RWPE2 (cell line): Measurements from ENCODE around the gene FCHSD2.
"Not testable (repeated sequence)": the region's sequence is repeated elsewhere in the genome, so short reads cannot be mapped to it uniquely, and the experiment has no call there.

Experiments used
- ATAC-seq: fragments of 200-7000 bp; cut with Tn5 transposase; 3 replicates; pipeline ENCODE4 v1.9.1; 2021; ENCODE audit warnings: low read depth
- DNase-seq: peaks from one replicate; pipeline ENCODE4 v3.0.0-alpha.2; 2020; ENCODE audit warnings: low spot score
- H3K27ac ChIP-seq: fragments of 450-650 bp; 2 replicates; pipeline ENCODE4 v1.5.1; 2017; ENCODE audit warnings: mild to moderate bottlenecking; ENCODE audit not compliant: poor library complexity, severe bottlenecking
- H3K27me3 ChIP-seq: fragments of 250-450 bp; sonication (Bioruptor Pico); 2 replicates; pipeline ENCODE4 v1.5.1; 2021; ENCODE audit warnings: mild to moderate bottlenecking, moderate library complexity; ENCODE audit not compliant: insufficient read depth, poor library complexity, severe bottlenecking
- H3K36me3 ChIP-seq: fragments of 250-450 bp; sonication (Bioruptor Pico); 2 replicates; pipeline ENCODE4 v1.5.1; 2020; ENCODE audit warnings: low read depth, mild to moderate bottlenecking, moderate library complexity
- H3K4me1 ChIP-seq: fragments of 250-450 bp; sonication (Bioruptor Pico); 2 replicates; pipeline ENCODE4 v1.5.1; 2021; ENCODE audit warnings: mild to moderate bottlenecking, moderate library complexity; ENCODE audit not compliant: insufficient read depth, poor library complexity, severe bottlenecking
- H3K4me3 ChIP-seq: fragments of 250-450 bp; sonication (Bioruptor Pico); 2 replicates; pipeline ENCODE4 v1.5.1; 2021; ENCODE audit warnings: mild to moderate bottlenecking, moderate library complexity; ENCODE audit not compliant: severe bottlenecking
- H3K9me3 ChIP-seq: fragments of 250-450 bp; sonication (Bioruptor Pico); 2 replicates; pipeline ENCODE4 v1.5.1; 2021; ENCODE audit warnings: mild to moderate bottlenecking, moderate library complexity; ENCODE audit not compliant: severe bottlenecking
- TF ChIP-seq, protein P1 (sequence below): fragments of 450-650 bp; IDR thresholded peaks from one replicate; pipeline ENCODE4 v1.5.1; 2017; ENCODE audit warnings: mild to moderate bottlenecking, moderate library complexity; ENCODE audit not compliant: poor library complexity, severe bottlenecking

The FCHSD2 gene

DNA sequence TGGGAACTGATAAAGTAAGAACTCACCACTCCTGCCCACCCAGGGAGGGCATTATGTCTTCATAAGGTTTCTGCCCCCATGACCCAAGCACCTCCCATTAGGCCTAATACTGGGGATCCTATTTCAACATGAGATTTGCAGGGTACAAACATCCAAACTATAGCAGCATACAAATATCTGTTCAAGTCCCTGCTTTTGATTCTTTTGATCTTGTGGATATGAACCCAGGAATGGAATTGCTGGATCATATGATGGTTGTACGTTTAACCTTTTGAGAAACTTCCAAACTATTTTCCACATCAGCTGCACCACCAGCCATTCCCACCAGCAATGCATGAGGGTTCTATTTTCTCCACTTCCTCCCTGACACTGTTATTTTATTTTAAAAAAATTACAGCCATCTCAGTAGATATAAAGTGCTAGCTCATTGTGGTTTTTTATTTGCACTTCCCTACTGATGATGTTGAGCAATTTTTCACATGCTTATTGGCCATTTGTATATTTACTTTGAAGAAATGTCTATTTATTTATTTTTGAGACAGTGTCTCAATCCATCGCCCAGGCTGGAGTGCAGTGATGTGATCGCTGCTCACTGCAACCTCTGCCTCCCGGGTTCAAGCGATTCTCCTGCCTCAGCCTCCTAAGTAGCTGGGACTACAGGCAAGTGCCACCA lies 335.0 kb downstream of the FCHSD2 start:
- TF ChIP-seq, protein P1, sequence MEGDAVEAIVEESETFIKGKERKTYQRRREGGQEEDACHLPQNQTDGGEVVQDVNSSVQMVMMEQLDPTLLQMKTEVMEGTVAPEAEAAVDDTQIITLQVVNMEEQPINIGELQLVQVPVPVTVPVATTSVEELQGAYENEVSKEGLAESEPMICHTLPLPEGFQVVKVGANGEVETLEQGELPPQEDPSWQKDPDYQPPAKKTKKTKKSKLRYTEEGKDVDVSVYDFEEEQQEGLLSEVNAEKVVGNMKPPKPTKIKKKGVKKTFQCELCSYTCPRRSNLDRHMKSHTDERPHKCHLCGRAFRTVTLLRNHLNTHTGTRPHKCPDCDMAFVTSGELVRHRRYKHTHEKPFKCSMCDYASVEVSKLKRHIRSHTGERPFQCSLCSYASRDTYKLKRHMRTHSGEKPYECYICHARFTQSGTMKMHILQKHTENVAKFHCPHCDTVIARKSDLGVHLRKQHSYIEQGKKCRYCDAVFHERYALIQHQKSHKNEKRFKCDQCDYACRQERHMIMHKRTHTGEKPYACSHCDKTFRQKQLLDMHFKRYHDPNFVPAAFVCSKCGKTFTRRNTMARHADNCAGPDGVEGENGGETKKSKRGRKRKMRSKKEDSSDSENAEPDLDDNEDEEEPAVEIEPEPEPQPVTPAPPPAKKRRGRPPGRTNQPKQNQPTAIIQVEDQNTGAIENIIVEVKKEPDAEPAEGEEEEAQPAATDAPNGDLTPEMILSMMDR = no peak
- Histone ChIP-seq H3K9me3 (no peaks in the 10 kb centered on the region), H3K27ac (no peak overlapping the region), H3K36me3 (peaks cover 15% of the 10 kb centered on the region), H3K4me3 (no peak overlapping the region), H3K4me1 (peaks cover 3% of the 10 kb centered on the region), H3K27me3 (no peaks in the 10 kb centered on the region)
- no peak for DNase-seq
- no peak for ATAC-seq

DNA sequence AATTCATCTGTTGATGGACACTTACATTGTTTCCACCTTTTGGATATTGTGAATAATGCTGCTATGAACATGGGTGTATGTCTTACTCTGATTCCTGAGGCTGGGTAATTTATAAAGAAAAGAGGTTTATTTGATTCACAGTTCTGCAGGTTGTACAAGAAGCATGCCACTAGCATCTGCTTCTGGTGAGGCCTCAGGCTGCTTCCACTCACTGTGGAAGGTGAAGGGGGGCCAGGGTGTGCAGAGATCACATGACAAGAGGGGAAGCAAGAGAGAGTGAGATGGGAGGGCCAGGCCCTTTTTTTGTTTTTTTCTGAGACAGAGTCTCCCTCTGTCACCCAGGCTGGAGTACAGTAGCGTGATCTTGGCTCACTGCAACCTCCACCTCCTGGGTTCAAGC lies 335.7 kb downstream of the FCHSD2 start:
- H3K36me3 ChIP-seq = peaks cover 12% of the 10 kb centered on the region
- not testable (repeated sequence) for H3K4me3 ChIP-seq, H3K4me1 ChIP-seq, H3K27ac ChIP-seq, DNase-seq, H3K27me3 ChIP-seq, H3K9me3 ChIP-seq, ATAC-seq

DNA sequence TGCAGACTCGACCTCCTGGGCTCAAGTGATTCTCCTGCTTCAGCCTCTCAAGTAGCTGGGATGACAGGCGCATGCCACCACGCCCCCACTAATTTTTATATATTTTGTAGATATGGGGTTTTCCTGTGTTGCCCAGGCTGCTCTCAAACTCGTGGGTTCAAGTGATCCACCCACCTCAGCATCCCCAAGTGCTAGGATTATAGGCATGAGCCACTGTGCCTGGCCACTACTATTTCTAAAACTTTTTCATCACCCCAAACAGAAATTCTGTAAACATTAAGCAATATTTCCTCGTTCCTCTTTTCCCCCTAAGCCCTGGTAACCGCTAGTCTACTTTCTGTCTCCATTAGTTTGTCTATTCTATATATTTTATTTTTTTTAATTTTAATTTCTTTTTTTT lies 336.9 kb downstream of the FCHSD2 start:
- peaks cover 6% of the 10 kb centered on the region for H3K36me3 ChIP-seq
- H3K9me3 ChIP-seq = no peaks in the 10 kb centered on the region
- no peaks in the 10 kb centered on the region for H3K4me1 ChIP-seq
- H3K4me3 ChIP-seq = no peak overlapping the region
- no peak overlapping the region for H3K27ac ChIP-seq
- ATAC-seq (no peak), DNase-seq (no peak)
- TF ChIP-seq, protein P1 = no peak
- H3K27me3 ChIP-seq = no peaks in the 10 kb centered on the region

DNA sequence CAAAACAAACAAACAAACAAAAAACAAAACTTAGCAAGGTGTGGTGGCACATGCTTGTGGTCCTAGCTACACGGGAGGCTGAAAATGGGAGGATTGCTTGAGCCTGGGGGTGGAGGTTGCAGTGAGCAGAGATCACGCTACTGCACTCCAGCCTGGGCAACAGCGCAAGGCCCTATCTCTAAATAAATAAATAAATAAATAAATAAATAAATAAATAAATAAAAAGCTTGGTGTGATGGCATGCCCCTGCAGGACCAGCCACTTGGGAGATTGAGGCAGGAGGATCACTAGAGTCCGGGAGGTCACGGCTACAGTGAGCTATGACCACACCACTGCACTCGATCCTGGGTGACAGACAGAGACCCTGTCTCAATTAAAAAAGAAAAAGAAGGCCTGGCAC lies 339.3 kb downstream of the FCHSD2 start:
- TF ChIP-seq, protein P1 = no peak
- H3K9me3 ChIP-seq = no peaks in the 10 kb centered on the region
- H3K36me3 ChIP-seq = no peaks in the 10 kb centered on the region
- DNase-seq (no peak), ATAC-seq (no peak)
- H3K4me1 ChIP-seq = no peaks in the 10 kb centered on the region
- H3K27me3 ChIP-seq = no peaks in the 10 kb centered on the region
- H3K27ac ChIP-seq = no peak overlapping the region
- no peak overlapping the region for H3K4me3 ChIP-seq

DNA sequence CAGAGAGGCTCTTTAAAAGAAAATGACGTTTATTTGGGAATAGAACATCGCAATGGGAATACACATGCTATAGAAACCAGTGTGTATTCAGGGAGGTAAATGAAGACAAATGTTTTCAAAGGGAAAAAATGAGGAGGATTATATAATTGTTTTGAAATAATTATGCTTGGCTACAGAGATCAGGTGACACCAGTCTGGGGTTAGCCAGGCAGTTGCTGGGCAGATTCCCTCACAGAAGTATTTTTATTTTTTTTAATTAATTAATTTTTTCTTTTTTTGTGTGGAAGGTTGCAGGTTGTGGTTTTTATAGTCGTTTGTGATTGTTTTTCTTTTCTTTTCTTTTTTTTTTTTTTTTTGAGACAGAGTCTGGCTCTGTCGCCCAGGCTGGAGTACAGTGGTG lies 342.7 kb downstream of the FCHSD2 start:
- TF ChIP-seq, protein P1 = no peak
- H3K27ac ChIP-seq = no peak overlapping the region
- ATAC-seq = no peak
- peaks cover 4% of the 10 kb centered on the region for H3K4me1 ChIP-seq
- no peak overlapping the region for H3K4me3 ChIP-seq
- no peaks in the 10 kb centered on the region for H3K36me3 ChIP-seq
- no peaks in the 10 kb centered on the region for H3K27me3 ChIP-seq
- H3K9me3 ChIP-seq = no peaks in the 10 kb centered on the region
- DNase-seq = no peak
